ENCODE results near the gene PGAP2. TPM values are rescaled to one million over a fixed set of nuclear protein-coding genes. Genes with fewer than 3 reads are reported as not detected.

The PGAP2 gene
- total and polyA plus RNA-seq, 2 of the 13 experiments (the other 11 are each of a cell fraction or from before 2014, with no cell fraction given), result 21.5 to 47.8 TPM

DNA sequence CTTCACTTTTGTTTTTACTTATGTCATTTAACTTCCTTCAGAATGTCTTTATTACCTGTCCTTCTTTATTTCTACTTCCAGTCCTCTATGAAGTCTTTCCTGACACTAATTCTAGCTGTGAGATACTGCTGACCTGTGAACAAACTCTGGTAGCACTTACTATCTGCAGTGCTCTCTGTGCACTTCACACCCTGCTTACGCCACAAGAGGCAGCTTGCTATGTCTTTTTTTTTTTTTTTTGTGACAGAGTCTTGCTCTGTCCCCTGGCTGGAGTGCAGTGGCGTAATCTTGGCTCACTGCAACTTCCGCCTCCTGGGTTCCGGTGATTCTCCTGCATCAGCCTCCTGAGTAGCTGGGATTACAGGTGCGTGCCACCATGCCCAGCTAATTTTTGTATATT lies 57.8 kb downstream of the PGAP2 start:
- Histone ChIP-seq H3K79me2 (ENCODE audit: insufficient read depth, low read length) (peaks cover 85% of the 10 kb centered on the region), H4K20me1 (ENCODE audit: insufficient read depth, low read length) (no peaks in the 10 kb centered on the region), H3K4me3 (replicated peaks in 1 of 3; ENCODE audit: insufficient read depth in 1 of 3, low read depth in 2 of 3, low read length in 3 of 3) (peak overlapping the region in 1 of 3 experiments; percentile 38; a peak in 1 of 6 replicates), H3K9ac (ENCODE audit: insufficient read depth, low read depth, low read length) (peak overlapping the region; percentile 54; the same call in 1 of the 2 replicates), H3K4me2 (ENCODE audit: low read depth, low read length) (peak overlapping the region; percentile 75), H3K36me3 (replicated peaks in 1 of 2; ENCODE audit: control insufficient read depth in 1 of 2, insufficient read depth in 2 of 2, low read length in 2 of 2) (no peaks in the 10 kb centered on the region), H3K4me1 (ENCODE audit: insufficient read depth, low read length) (peaks cover 63% of the 10 kb centered on the region), H2AFZ (ENCODE audit: low read length) (no peak overlapping the region), H3K27ac (ENCODE audit: extremely low read length, insufficient read depth, low read length) (peak overlapping the region; percentile 84), H3K9me3 (ENCODE audit: low read length) (no peaks in the 10 kb centered on the region), H3K27me3 (ENCODE audit: control insufficient read depth in 1 of 2, insufficient read depth in 2 of 2, low read length in 2 of 2) (no peaks in the 10 kb centered on the region; a peak in 1 of 5 replicates)
- intact Hi-C loops (cut with micrococcal nuclease; ENCODE audit: unreplicated experiment), result loop anchor here (1.0 kb wide), 1 partner anchor 39 kb away; no protein-coding TSS in a partner anchor
- ChIA-PET POLR2A (interaction anchor here (0.7 to 5.3 kb wide), 5 partner anchors 11 to 40 kb away, joined by 3 to 44 read pairs (median 10); partner anchors contain the start of gene STIM1), CTCF (ENCODE audit: low intra/inter-chr PET ratio, low total read pairs) (no interaction called here)
- BruUV-seq (replicated peaks), result no TSS peak
- ATAC-seq, result peak; percentile 83
- 11% methylated on average over 5 of the region's 5 CpGs for WGBS (ENCODE audit: low lambda C conversion rate)
- in situ Hi-C loops (cut with HindIII; ENCODE audit: extremely low pct_ligation_motif_present, low pct_unique_long_range_greater_than_20kb), result no loop called here
- peak; percentile 84 for DNase-seq (ENCODE audit: low spot score)
- peak; percentile 46 for FAIRE-seq
- TF ChIP-seq, protein P1, sequence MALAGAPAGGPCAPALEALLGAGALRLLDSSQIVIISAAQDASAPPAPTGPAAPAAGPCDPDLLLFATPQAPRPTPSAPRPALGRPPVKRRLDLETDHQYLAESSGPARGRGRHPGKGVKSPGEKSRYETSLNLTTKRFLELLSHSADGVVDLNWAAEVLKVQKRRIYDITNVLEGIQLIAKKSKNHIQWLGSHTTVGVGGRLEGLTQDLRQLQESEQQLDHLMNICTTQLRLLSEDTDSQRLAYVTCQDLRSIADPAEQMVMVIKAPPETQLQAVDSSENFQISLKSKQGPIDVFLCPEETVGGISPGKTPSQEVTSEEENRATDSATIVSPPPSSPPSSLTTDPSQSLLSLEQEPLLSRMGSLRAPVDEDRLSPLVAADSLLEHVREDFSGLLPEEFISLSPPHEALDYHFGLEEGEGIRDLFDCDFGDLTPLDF (CRISPR knock-in tag; IDR thresholded peaks at IDR 0.05), result no peak
- TF ChIP-seq JDP2 (CRISPR knock-in tag; IDR thresholded peaks at IDR 0.05; ENCODE audit: borderline replicate concordance) (no peak), RCOR2 (CRISPR knock-in tag; IDR thresholded peaks at IDR 0.05) (no peak; the same call in 1 of the 2 replicates), SIN3A (IDR thresholded peaks at IDR 0.05; ENCODE audit: borderline replicate concordance, low read depth, low read length) (no peak), ZBTB3 (CRISPR knock-in tag; IDR thresholded peaks at IDR 0.05; ENCODE audit: borderline replicate concordance, low read depth) (peak; percentile 35; the same call in 1 of the 2 replicates), KLF15 (CRISPR knock-in tag; IDR thresholded peaks at IDR 0.05; ENCODE audit: borderline replicate concordance) (no peak), PHF20 (CRISPR knock-in tag; IDR thresholded peaks at IDR 0.05) (no peak), MED8 (CRISPR knock-in tag; IDR thresholded peaks at IDR 0.05; ENCODE audit: insufficient replicate concordance) (no peak), REL (CRISPR knock-in tag; conservative IDR thresholded peaks at IDR 0.05) (no peak), ZNF577 (CRISPR knock-in tag; IDR thresholded peaks at IDR 0.05; ENCODE audit: borderline replicate concordance, low read depth) (no peak), GTF3A (CRISPR knock-in tag; conservative IDR thresholded peaks at IDR 0.05) (no peak), TEAD3 (CRISPR knock-in tag; optimal IDR thresholded peaks at IDR 0.05; ENCODE audit: borderline replicate concordance) (peak; percentile 14), ZNF543 (CRISPR knock-in tag; IDR thresholded peaks at IDR 0.05) (no peak), NFKBIZ (CRISPR knock-in tag; IDR thresholded peaks at IDR 0.05) (no peak), DNMT1 (CRISPR knock-in tag; IDR thresholded peaks at IDR 0.05) (no peak)
- TF ChIP-seq, protein P2, sequence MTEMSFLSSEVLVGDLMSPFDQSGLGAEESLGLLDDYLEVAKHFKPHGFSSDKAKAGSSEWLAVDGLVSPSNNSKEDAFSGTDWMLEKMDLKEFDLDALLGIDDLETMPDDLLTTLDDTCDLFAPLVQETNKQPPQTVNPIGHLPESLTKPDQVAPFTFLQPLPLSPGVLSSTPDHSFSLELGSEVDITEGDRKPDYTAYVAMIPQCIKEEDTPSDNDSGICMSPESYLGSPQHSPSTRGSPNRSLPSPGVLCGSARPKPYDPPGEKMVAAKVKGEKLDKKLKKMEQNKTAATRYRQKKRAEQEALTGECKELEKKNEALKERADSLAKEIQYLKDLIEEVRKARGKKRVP (CRISPR knock-in tag; IDR thresholded peaks at IDR 0.05), result peak in 1 of 2 experiments; percentile 33; a peak in 1 of 4 replicates
- TF ChIP-seq, protein P3, sequence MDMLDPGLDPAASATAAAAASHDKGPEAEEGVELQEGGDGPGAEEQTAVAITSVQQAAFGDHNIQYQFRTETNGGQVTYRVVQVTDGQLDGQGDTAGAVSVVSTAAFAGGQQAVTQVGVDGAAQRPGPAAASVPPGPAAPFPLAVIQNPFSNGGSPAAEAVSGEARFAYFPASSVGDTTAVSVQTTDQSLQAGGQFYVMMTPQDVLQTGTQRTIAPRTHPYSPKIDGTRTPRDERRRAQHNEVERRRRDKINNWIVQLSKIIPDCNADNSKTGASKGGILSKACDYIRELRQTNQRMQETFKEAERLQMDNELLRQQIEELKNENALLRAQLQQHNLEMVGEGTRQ (IDR thresholded peaks at IDR 0.05; ENCODE audit: low read depth, low read length), result no peak
- TF ChIP-seq, protein P3 (CRISPR knock-in tag; IDR thresholded peaks at IDR 0.05; ENCODE audit: borderline replicate concordance), result no peak
- TF ChIP-seq, protein P4, sequence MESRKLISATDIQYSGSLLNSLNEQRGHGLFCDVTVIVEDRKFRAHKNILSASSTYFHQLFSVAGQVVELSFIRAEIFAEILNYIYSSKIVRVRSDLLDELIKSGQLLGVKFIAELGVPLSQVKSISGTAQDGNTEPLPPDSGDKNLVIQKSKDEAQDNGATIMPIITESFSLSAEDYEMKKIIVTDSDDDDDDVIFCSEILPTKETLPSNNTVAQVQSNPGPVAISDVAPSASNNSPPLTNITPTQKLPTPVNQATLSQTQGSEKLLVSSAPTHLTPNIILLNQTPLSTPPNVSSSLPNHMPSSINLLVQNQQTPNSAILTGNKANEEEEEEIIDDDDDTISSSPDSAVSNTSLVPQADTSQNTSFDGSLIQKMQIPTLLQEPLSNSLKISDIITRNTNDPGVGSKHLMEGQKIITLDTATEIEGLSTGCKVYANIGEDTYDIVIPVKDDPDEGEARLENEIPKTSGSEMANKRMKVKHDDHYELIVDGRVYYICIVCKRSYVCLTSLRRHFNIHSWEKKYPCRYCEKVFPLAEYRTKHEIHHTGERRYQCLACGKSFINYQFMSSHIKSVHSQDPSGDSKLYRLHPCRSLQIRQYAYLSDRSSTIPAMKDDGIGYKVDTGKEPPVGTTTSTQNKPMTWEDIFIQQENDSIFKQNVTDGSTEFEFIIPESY (CRISPR knock-in tag; IDR thresholded peaks at IDR 0.05), result 0 out of 2 replicates have a peak, but pooled peaks have one; percentile 31

All from HepG2 (cell line).